HG03060 (cell line): Measurements from ENCODE around the gene SYNCRIP.
"Not testable (repeated sequence)": the region's sequence is repeated elsewhere in the genome, so short reads cannot be mapped to it uniquely, and the experiment has no call there.

ENCODE experiments used
- ATAC-seq: cut with Tn5 transposase; IDR thresholded peaks from one replicate; pipeline ENCODE4 v1.9.1; 2021; ENCODE audit warnings: low read depth, moderate number of reproducible peaks; ENCODE audit not compliant: unreplicated experiment

Gene SYNCRIP

DNA sequence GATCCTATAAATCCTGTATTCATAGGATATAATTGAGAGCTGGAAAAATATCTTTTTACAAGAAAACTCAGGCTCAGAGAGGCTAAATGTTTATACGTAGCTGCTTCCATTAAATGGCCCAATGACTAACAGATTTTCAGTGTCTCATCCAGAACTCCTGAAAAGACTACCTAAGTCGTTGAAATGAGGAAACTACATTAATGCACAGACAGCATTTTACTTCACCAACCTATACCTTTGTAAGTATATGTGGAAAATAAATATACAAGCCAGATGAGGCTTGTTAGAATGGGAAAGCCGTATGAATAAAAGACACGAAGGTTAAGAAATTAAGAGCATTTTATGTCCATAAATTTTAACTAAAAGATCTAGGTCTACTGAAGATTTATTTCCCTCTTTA, 40.6 kb downstream of the SYNCRIP start:
- no peak for ATAC-seq

DNA sequence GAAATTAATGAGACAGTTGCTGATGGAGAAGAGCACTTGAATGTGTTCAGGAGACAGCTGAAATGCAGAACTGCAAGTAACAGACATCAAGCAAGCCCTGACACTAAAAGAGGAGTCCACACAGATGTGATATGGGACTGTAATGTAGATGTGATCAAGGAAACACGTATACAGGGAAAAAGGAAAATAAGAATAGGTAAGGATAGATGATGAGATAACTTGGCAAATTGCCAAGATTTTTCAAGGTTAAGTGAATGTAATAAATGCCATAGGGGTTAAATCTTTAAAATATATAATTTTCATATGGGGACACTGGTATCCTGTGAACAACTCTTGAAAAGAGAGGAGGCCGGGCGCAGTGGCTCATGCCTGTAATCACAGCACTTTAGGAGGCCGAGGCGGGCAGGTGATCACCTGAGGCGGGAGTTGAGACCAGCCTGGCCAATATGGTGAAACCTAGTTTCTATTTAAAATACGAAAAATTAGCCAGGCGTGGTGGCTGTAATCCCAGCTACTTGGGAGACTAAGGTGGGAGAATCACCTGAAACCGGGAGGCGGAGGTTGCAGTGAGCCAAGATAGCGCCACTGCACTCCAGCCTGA, 41.9 kb downstream of the SYNCRIP start:
- no peak for ATAC-seq

DNA sequence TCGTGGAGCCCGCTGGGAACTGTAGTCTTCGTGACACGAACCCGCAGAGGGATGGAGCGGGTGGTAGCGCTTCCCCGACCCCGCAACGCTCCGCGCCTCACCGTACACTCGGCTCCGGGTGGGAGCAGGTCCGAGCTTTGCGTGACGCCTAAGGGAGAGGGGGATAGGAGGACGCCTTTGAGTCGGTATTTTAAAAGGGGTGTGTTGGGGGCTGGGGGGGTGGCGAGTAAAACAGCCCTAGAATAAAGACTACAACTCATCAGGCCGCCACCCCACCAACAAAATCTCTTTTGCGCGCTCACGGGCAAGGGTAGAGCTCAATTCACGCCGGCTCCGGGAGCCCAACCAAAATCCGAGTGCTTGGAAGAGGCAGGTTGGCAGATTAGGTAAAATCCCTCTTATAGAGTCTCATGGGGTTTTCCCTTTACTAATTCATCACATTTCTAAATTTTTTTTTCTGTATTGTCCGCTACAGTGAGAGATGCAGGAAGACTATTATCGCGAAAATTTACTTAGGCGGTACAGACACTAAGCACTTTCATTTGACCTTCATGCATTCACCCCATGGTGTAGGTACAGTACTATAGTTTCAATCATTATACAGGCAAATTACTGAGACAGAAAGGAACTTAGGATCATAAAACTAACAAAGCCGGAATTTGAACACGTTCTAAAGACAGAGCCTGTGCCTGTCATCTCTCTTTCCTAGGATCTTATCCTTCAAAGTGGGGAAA, 48.3 kb downstream of the SYNCRIP start:
- peak; percentile 3 for ATAC-seq

DNA sequence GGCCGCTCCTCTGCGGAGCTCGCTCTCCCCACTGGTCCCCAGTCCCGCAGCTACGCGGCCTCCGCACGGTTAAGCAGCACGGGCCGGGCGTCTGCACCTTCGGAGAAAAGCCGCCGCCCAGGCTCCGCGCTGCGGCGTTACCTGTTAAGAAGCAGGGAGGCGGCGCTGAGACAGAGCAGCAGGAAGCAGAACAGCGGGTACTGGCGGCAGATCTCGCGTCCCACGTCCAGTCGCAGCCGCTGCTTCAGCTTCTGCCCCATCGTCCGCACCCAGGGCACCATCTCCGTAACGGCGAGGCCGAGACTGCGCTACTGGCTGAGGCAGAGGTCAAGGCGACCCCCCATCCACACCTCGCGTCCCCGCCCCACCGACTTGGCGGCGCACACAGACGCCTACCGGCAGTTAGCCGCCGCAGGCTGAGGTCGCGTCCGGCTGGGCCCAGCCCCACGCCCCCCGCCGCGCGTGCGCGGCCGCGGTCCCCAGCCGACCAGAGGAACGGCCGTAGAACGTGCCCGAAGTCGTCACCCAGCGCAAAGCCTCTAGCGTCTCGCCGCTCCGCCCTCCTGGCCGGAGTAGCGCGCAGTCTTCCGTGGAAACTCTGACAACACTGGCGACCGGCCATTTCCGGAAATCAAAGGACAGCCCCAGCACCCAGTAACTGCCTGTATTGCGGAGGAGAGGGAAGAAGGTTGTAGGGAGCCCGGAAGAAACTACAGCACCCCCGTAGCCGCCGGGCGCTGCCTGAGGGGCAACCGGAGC, 49.1 kb downstream of the SYNCRIP start, which contains the start of gene SNX14:
Gene SNX14, minus strand, starts transcription at position 421 of the 759 bp plus-strand sequence. Its CDS starts 140 bp downstream, at position 281.
- peak; percentile 86 for ATAC-seq

DNA sequence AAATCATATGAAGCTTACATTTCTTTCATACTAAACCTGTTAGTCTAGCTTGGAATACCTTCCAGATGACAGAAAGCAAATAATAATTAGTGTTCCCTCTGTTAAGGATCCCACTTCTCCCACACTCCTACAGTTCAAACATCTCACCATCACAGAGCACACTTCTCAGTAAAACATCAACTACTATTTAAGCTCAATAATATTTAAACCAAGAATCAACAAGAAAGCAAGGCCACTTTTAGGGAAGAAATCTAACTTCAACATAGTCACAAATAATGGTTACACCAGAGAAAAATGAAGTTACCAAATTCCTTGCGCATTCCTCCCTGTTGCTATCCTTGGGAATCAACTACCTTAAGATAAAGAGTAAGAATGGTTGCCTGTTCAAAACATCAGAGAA, 50.7 kb downstream of the SYNCRIP start:
- ATAC-seq: no peak

DNA sequence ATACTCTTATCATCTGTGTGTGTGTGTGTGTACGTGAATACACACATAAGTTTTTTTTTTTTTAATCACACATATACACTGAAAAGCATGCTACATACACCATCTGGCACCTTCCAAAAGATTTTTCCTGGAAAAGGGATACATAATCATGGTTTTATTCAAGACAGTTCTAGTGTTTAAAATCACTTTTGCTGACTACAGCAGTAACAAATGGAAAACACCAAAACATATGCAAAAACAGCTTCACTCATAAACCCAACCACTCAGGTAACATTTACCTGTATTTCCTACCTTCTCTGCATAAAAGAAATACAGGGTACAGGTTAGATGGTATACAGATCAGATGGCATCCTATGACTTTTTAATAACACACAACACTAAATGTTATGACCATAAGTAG, 51.5 kb downstream of the SYNCRIP start:
- ATAC-seq: no peak

DNA sequence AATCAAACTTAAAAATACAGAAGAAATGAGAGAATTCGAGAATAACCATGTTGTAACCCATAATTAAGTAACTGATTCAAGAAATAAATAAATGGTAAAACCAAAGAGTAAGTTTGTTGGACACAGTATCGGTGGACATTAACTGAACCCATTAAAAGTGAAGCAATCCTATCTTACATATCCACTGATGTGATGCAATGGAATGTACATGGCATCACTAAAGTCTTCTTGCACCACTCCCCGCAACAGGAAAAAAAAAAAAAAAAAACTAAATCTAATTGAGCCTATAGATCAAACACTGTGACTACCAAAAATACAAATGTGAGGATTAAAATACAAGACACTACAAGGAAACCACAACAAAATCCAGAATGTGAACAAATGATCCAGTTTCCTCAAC, 56.9 kb downstream of the SYNCRIP start:
- ATAC-seq: no peak

DNA sequence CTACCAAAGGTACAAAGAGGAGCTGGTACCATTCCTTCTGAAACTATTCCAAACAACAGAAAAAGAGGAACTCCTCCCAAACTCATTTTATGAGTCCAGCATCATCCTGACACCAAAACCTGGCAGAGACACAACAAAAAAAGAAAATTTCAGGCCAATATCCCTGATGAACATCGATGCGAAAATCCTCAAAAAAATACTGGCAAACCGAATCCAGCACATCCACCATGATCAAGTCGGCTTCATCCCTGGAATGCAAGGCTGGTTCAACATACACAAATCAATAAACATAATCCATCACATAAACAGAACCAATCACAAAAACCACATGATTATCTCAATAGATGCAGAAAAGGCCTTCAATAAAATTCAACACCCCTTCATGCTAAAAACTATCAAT, 59.9 kb downstream of the SYNCRIP start:
- ATAC-seq: not testable (repeated sequence)

DNA sequence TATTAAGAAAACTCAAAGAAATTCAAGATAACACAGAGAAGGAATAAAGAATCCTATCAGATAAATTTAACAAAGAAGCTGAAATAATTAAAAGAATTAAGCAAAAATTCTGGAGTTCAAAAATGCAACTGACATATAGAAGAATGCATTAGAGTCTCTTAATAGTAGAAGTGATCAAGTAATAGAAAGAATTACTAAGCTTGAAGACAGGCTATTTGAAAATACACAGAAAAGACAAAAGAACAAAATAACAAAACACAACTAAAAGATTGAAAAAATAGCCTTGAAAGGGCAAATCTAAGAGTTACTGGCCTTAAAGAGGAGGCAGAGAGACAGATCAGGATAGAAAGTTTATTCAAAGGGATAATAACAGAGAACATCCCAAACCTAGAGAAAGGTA, 61.1 kb downstream of the SYNCRIP start:
- no peak for ATAC-seq

DNA sequence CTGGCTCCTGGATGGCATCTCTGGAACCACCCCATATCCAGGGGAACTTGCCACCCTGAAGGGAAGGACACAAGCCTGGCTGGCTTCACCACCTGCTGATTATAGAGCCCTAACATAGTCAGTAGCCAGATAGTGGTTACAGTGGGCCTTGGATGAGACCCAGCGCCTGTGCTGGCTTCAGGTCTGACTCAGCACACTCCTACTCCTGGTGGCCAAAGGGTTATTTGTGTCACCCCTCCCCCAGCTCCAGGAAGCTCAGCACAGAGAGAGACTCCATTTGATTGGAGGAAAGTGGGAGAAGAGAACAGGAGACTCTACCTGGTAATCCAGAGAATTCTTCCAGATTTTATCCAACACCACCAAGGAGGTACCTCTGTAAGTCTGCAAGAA, 61.8 kb downstream of the SYNCRIP start:
- ATAC-seq: peak; percentile 77

DNA sequence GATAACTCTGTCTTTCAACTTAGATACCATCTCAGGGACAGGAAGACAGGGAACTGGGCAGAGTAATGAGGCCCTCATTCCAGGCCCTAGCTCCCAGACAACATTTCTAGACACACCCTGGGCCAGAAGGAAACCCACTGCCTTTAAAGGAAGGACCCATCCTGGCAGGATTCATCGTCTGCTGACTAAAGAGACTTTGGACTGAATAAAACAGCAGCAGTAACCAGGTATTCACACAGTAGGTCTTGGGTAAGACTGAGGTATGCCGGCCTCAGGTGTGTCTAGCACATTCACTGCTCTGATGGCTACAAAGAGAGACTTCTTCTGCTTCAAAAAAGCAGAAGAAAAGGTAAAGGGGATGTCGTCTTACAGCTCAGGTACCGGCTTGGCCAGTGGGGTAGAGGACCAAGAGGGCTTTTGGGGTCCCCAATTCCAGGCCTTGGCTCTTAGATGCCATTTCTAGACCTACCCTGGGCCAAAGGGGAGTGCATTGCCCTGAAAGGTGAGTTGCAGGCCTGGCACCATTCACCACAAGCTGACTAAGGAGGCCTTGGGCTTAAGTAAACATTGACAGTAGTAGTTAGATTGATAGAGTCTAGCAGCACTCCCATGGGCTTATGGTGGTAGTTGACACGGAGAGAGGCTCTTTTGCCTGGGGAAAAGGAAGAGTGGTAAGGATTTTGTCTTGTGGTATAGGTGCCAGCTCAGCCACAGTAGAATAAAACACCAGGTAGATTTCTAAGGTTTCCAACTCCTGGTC, 62.4 kb downstream of the SYNCRIP start:
- no peak for ATAC-seq

DNA sequence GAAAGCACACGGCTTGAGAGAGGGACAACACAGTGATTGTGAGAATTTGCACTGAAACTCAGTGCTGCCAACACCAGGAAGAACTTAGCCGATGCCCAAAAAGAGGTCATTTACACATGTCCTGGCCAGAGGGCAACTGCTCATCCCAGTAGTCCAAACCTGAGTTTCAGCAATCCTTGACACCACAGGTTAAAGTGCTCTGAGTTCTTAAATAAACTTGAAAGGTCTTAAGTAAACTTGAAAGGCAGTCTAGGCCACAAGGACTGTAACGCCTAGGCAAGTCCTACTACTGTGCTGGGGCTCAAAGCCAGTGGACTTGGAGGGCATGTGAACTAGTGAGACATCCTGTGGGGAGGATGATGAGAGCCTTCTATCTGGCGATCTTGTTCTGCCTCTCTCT, 63.1 kb downstream of the SYNCRIP start:
- ATAC-seq: no peak

DNA sequence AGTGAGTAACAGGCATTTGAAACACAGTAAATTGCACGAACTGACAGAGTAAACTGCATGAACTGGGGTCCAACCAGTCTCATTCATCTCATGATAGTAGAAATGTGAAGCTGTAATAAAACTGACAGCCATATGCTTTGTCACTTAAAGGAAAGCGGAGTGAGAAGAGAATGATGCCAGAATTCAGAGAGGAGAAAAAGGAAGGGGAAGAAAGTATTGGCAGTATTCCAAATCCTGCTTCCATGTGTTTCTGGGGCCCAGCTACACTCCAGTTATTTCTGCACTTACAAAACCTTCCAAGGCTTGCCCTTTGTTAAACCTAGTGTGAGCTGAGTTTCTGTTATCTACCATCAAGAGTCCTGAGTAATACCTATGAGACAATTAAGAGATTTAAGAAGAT, 66.2 kb downstream of the SYNCRIP start:
- ATAC-seq: no peak

DNA sequence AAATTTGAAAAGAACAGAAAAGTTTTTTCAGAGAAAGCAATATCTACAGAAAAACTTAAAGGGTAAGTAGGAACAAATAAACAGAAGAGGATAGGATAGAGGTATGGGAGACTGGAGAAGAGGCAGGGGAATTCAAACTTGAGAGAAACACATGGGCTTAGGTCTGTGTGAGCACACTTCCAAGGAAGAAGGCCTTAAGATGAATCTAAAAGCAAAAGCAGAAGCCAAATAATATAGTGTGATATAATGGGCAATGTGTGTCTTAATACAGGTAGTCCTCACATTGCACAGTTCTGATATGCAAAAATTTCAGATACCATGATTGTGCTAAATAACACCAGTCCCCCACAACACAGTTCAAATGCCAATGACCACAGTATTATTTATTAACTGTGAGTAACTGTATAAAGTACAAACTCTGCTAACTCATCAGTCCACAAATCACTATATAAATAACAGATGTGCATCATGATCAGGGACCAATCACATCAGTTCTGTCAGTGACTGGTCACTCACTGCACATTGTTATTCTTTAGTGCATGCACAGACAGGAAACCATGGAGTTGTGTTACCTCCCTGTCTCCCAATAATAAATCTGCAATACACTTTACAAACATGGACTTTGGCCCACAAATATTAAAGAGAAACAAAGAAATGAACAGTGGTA, 67.6 kb downstream of the SYNCRIP start:
- ATAC-seq: no peak

DNA sequence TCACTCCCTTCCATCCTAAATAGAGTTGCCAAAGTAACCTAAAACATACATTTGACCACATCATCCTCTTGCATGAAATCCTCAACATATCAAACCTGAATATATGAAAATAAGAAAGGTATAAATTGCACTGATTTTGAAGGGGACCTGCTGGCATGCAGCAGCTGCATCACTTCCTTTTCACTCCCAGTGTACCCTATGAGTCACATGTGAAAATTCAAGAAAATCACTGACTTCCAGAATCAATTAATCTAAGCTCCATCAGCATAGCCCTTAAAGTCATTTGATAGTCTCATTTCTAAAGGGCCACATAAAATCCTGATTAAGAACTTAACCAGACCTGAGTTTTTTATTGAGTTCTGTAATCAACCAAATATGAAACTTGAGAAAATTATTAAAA, 73.4 kb downstream of the SYNCRIP start:
- ATAC-seq: no peak

DNA sequence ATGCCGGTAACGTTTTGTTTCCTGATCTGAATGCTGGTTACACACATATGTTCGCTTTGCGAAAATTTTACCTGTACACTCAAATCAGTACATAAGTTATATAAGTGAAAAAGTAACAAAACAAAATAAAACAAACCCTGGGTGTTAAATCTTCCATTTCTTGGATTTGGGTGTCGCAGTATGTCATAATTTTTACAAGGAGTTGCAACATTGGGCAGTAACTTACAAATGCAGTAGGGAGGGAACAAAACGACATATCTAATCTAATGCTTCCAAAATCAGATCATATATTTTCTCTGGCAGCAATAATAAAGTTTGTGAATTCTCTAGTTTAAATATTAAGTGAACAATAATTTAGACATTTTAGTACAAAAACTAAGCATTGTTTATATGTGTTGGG, 74.3 kb downstream of the SYNCRIP start:
- no peak for ATAC-seq

DNA sequence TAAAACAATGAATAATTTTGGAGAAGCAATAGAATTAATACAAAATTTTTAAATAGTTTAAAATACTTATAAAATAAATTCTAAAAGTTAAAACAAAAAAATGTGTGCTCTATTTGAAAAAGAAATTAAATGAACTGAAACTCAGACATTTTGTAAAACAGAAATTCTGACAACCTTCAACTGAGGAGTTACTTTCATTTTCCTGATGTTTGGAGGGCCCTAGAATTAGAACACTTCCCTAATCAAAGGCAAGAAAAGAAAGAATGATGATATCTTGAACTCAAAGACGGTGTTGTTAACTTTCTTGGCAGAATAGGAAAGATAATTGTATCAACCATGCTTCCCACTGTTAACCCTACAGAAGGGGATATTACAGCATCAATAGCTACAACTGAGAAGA, 77.0 kb downstream of the SYNCRIP start:
- ATAC-seq: no peak

DNA sequence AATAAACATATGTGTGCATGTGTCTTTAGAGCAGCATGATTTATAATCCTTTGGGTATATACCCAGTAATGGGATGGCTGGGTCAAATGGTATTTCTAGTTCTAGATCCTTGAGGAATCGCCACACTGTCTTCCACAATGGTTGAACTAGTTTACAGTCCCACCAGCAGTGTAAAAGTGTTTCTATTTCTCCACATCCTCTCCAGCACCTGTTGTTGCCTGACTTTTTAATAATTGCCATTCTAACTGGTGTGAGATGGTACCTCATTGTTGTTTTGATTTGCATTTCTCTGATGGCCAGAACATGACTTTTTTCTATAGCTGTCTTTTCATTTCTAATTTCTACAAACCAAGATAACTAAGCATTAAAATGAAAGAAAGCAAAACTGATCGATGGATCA, 78.5 kb downstream of the SYNCRIP start:
- ATAC-seq: not testable (repeated sequence)
